ENCODE measurements around the gene KMO.

GRCh38 chr1:241485145-241485544, 47.0 kb upstream of the KMO start:
- TF ChIP-seq, protein P1, sequence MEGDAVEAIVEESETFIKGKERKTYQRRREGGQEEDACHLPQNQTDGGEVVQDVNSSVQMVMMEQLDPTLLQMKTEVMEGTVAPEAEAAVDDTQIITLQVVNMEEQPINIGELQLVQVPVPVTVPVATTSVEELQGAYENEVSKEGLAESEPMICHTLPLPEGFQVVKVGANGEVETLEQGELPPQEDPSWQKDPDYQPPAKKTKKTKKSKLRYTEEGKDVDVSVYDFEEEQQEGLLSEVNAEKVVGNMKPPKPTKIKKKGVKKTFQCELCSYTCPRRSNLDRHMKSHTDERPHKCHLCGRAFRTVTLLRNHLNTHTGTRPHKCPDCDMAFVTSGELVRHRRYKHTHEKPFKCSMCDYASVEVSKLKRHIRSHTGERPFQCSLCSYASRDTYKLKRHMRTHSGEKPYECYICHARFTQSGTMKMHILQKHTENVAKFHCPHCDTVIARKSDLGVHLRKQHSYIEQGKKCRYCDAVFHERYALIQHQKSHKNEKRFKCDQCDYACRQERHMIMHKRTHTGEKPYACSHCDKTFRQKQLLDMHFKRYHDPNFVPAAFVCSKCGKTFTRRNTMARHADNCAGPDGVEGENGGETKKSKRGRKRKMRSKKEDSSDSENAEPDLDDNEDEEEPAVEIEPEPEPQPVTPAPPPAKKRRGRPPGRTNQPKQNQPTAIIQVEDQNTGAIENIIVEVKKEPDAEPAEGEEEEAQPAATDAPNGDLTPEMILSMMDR (IDR thresholded peaks at IDR 0.05), result no peak
- TF ChIP-seq EP300 (IDR thresholded peaks at IDR 0.05) (no peak), POLR2A (IDR thresholded peaks at IDR 0.05) (no peak)
